ENCODE data around the gene USHBP1.

Gene USHBP1

GRCh38 chr19:17200408-17201079, 64.0 kb downstream of the USHBP1 start:
- Histone ChIP-seq H3K79me2 (ENCODE audit: insufficient read depth, low read length) (no peaks in the 10 kb centered on the region), H3K36me3 (ENCODE audit: insufficient read depth, low read length) (peaks cover 79% of the 10 kb centered on the region), H3K4me1 (ENCODE audit: insufficient read depth, low read length, severe bottlenecking) (no peaks in the 10 kb centered on the region), H3K4me3 (ENCODE audit: low read depth, low read length, poor library complexity, severe bottlenecking) (no peak overlapping the region), H3K9ac (ENCODE audit: low read length) (no peak overlapping the region), H3K27me3 (ENCODE audit: insufficient read depth, low read length) (no peaks in the 10 kb centered on the region), H3K9me3 (ENCODE audit: low read length) (no peaks in the 10 kb centered on the region), H4K20me1 (ENCODE audit: insufficient read depth, low read length) (no peaks in the 10 kb centered on the region), H3K9me2 (ENCODE audit: low read depth, low read length) (no peaks in the 10 kb centered on the region), H3K4me2 (ENCODE audit: low read length) (no peak overlapping the region), H2AFZ (ENCODE audit: low read length) (no peak overlapping the region), H3K27ac (ENCODE audit: low read depth, low read length, poor library complexity, severe bottlenecking) (no peak overlapping the region), H3F3A (ENCODE audit: insufficient read depth, low read length) (no peaks in the 10 kb centered on the region)
- TF ChIP-seq CTCF (IDR thresholded peaks at IDR 0.05; ENCODE audit: low read length): no peak
- TF ChIP-seq EZH2 (IDR thresholded peaks at IDR 0.05; ENCODE audit: borderline replicate concordance, low read length): no peak

All from OCI-LY1 (cell line).